Stomach smooth muscle (tissue), 2 donors: ENCODE results near the gene ARHGAP24.
A peak's percentile ranks its signal among the peaks of the same experiment; 100 is the strongest.

ENCODE experiments used
- H3K27ac ChIP-seq: one replicate; pipeline ENCODE4 v1.7.0; 2013; ENCODE audit warnings: mild to moderate bottlenecking, low read length, inconsistent platforms
- H3K27me3 ChIP-seq, 2 donors: one replicate each; pipeline ENCODE4 v1.7.0; 2013; ENCODE audit warnings: low read length in 2 of 2; ENCODE audit not compliant: insufficient read depth in 2 of 2, control insufficient read depth in 1 of 2
- H3K36me3 ChIP-seq, 2 donors: one replicate each; pipeline ENCODE4 v1.7.0; 2013; ENCODE audit warnings: low read length in 2 of 2; ENCODE audit not compliant: control insufficient read depth in 2 of 2, insufficient read depth in 2 of 2
- H3K4me1 ChIP-seq: one replicate; pipeline ENCODE4 v1.7.0; 2013; ENCODE audit warnings: low read length; ENCODE audit not compliant: control insufficient read depth, insufficient read depth
- H3K4me3 ChIP-seq, 2 donors: one replicate each; pipeline ENCODE4 v1.7.0; 2013; ENCODE audit warnings: low read length in 2 of 2
- H3K9ac ChIP-seq, 2 donors: one replicate each; pipeline ENCODE4 v1.7.0; 2013; ENCODE audit warnings: low read length in 2 of 2, mild to moderate bottlenecking in 1 of 2
- H3K9me3 ChIP-seq, 2 donors: one replicate each; pipeline ENCODE4 v1.7.0; 2013; ENCODE audit warnings: low read length in 2 of 2; ENCODE audit not compliant: control insufficient read depth in 2 of 2
- donor health status: healthy.
- donor health status: Pancreatic carcinoma.

The ARHGAP24 gene

GRCh38 chr4:85854546-85854945, 379.6 kb downstream of the ARHGAP24 start:
- Histone ChIP-seq H3K9me3 (no peaks in the 10 kb centered on the region), H3K9ac (no peak overlapping the region), H3K36me3 (no peaks in the 10 kb centered on the region), H3K4me3 (no peak overlapping the region), H3K27me3 (no peaks in the 10 kb centered on the region), H3K4me1 (no peaks in the 10 kb centered on the region), H3K27ac (no peak overlapping the region)

- H3K9ac ChIP-seq, result no peak overlapping the region
- no peak overlapping the region for H3K27ac ChIP-seq
- peaks cover 6% of the 10 kb centered on the region for H3K4me1 ChIP-seq
- H3K4me3 ChIP-seq, result no peak overlapping the region
- no peaks in the 10 kb centered on the region for H3K9me3 ChIP-seq
- H3K27me3 ChIP-seq, result no peaks in the 10 kb centered on the region
- no peaks in the 10 kb centered on the region for H3K36me3 ChIP-seq
Observed at GRCh38 chr4:85860066-85860740, 385.3 kb downstream of the ARHGAP24 start.

DNA sequence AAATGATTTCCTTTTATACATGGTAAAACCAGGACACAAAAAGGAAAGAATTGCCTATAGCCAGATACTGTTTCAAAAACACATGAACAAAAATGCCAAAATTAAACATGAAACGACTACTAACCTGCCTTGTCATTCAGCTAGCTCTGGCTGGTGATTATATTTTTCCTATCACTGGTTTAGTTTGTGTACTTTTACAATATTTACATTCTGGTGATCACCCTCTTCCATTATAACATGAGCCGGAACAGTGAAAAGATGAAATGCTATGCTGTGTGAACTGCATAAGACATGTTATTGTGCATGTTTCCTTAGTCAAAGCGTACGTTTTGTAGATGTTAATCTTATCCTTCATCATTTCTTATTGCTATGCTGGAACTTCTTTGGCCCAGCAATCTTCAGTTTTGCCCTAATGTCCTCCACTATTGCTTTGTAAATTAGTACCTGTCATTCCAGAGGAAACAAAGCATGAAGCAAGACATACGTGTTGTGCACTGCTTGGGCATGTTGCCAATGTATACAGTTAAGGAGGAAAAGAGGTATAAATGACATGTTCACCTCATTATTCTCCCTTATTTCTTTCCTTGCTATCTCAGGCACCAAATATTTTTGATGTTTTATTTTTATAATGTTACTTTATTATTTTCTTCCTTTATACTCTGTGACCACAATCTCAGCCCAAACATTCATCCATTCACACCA, 386.3 kb downstream of the ARHGAP24 start:
- Histone ChIP-seq H3K27me3 (no peaks in the 10 kb centered on the region), H3K4me1 (peaks cover 6% of the 10 kb centered on the region), H3K36me3 (no peaks in the 10 kb centered on the region), H3K27ac (no peak overlapping the region), H3K9me3 (no peaks in the 10 kb centered on the region), H3K9ac (no peak overlapping the region), H3K4me3 (no peak overlapping the region)

- H3K4me3 ChIP-seq, result no peak overlapping the region
- no peaks in the 10 kb centered on the region for H3K9me3 ChIP-seq
Observed at GRCh38 chr4:85862896-85863295, 387.9 kb downstream of the ARHGAP24 start.

GRCh38 chr4:85864259-85865205, 389.6 kb downstream of the ARHGAP24 start:
- Histone ChIP-seq H3K4me3 (no peak overlapping the region), H3K9ac (no peak overlapping the region), H3K27ac (no peak overlapping the region), H3K4me1 (peaks cover 9% of the 10 kb centered on the region), H3K36me3 (no peaks in the 10 kb centered on the region), H3K27me3 (no peaks in the 10 kb centered on the region), H3K9me3 (no peaks in the 10 kb centered on the region)

More at GRCh38 chr4:85862896-85863295, 387.9 kb downstream of the ARHGAP24 start:
- Histone ChIP-seq H3K27ac (no peak overlapping the region), H3K36me3 (no peaks in the 10 kb centered on the region), H3K27me3 (no peaks in the 10 kb centered on the region), H3K9ac (no peak overlapping the region), H3K4me1 (peaks cover 9% of the 10 kb centered on the region)

DNA sequence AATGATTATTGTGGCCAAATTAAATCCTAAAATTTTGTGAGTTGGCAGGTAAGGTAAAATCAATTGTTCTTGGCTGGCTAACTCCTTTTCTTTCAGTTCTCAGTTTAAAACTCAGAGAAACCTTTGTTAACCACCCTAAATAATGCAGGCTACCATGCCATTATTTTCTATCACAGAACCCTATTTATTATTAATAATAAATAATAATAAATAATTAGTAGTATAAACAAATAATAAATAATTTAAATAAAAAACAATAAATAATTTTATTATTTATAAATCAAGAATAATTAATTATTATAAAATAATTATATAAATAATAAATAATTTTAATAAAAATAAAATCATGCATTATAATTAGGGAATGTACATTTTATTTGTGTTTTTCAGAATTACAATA, 390.3 kb downstream of the ARHGAP24 start:
- Histone ChIP-seq H3K9me3 (no peaks in the 10 kb centered on the region), H3K27ac (no peak overlapping the region), H3K36me3 (no peaks in the 10 kb centered on the region), H3K4me3 (no peak overlapping the region), H3K27me3 (no peaks in the 10 kb centered on the region), H3K9ac (no peak overlapping the region), H3K4me1 (peaks cover 4% of the 10 kb centered on the region)

- Histone ChIP-seq H3K9ac (no peak overlapping the region), H3K4me3 (peak overlapping the region in 1 of 2 donors; percentile 23), H3K27me3 (no peaks in the 10 kb centered on the region), H3K9me3 (no peaks in the 10 kb centered on the region), H3K4me1 (peaks cover 3% of the 10 kb centered on the region), H3K27ac (no peak overlapping the region), H3K36me3 (no peaks in the 10 kb centered on the region)
Observed at GRCh38 chr4:85866508-85866907, 391.6 kb downstream of the ARHGAP24 start.

GRCh38 chr4:85867271-85867670, 392.3 kb downstream of the ARHGAP24 start:
- Histone ChIP-seq H3K36me3 (no peaks in the 10 kb centered on the region), H3K4me1 (peaks cover 3% of the 10 kb centered on the region), H3K9ac (no peak overlapping the region)

GRCh38 chr4:85869181-85869580, 394.2 kb downstream of the ARHGAP24 start:
- Histone ChIP-seq H3K27me3 (no peaks in the 10 kb centered on the region), H3K9me3 (no peaks in the 10 kb centered on the region), H3K4me1 (peaks cover 3% of the 10 kb centered on the region), H3K4me3 (no peak overlapping the region), H3K27ac (no peak overlapping the region), H3K9ac (no peak overlapping the region), H3K36me3 (no peaks in the 10 kb centered on the region)

More at GRCh38 chr4:85867271-85867670, 392.3 kb downstream of the ARHGAP24 start:
- no peak overlapping the region for H3K4me3 ChIP-seq
- H3K27me3 ChIP-seq, result no peaks in the 10 kb centered on the region
- H3K27ac ChIP-seq, result no peak overlapping the region
- H3K9me3 ChIP-seq, result no peaks in the 10 kb centered on the region

GRCh38 chr4:85870298-85871083, 395.5 kb downstream of the ARHGAP24 start:
- Histone ChIP-seq H3K9ac (no peak overlapping the region), H3K4me1 (peaks cover 3% of the 10 kb centered on the region), H3K36me3 (no peaks in the 10 kb centered on the region), H3K27ac (no peak overlapping the region), H3K27me3 (no peaks in the 10 kb centered on the region), H3K9me3 (no peaks in the 10 kb centered on the region), H3K4me3 (no peak overlapping the region)
